HL-60/S4 treated with retinoic acid at 250 ng/mL for 4 days and 3 days (cell line): Measurements from ENCODE around the gene NKD2.
"Not testable (repeated sequence)": the region's sequence is repeated elsewhere in the genome, so short reads cannot be mapped to it uniquely, and the experiment has no call there.

Experiments used
- in situ Hi-C: fragments of 300-500 bp; cut with MboI; formaldehyde crosslinking; loops from 2 replicates; pipeline ENCODE4 v1.7.0; 2022; ENCODE audit warnings: low sequenced_read_pairs

The NKD2 gene

GRCh38 chr5:999032-999501 is 9.5 kb upstream of the NKD2 start:
- in situ Hi-C loops = no loop called here

GRCh38 chr5:999724-1000123 is 8.9 kb upstream of the NKD2 start:
- in situ Hi-C loops = no loop called here

GRCh38 chr5:1000329-1000728 is 8.3 kb upstream of the NKD2 start:
- in situ Hi-C loops = no loop called here

GRCh38 chr5:1000831-1001230 is 7.8 kb upstream of the NKD2 start:
- in situ Hi-C loops = not testable (repeated sequence)

- in situ Hi-C loops = no loop called here
These were observed 7.0 kb upstream of the NKD2 start for GRCh38 chr5:1001406-1002270.

GRCh38 chr5:1002271-1002546 is 6.4 kb upstream of the NKD2 start:
- in situ Hi-C loops = no loop called here

GRCh38 chr5:1002836-1003235 is 5.8 kb upstream of the NKD2 start:
- in situ Hi-C loops = no loop called here

GRCh38 chr5:1003296-1003937 is 5.2 kb upstream of the NKD2 start:
- in situ Hi-C loops = no loop called here

- in situ Hi-C loops = no loop called here
These were observed 3.9 kb upstream of the NKD2 start for GRCh38 chr5:1004461-1005248.

- in situ Hi-C loops = no loop called here
These were observed 3.3 kb upstream of the NKD2 start for GRCh38 chr5:1005249-1005851.

GRCh38 chr5:1005904-1006655 is 2.5 kb upstream of the NKD2 start:
- in situ Hi-C loops = no loop called here

- in situ Hi-C loops = no loop called here
These were observed 1.9 kb upstream of the NKD2 start for GRCh38 chr5:1006656-1007071.

- in situ Hi-C loops = no loop called here
These were observed 1.4 kb upstream of the NKD2 start for GRCh38 chr5:1007221-1007680.

- in situ Hi-C loops = no loop called here
These were observed 736 bp upstream of the NKD2 start for GRCh38 chr5:1007681-1008450.

- in situ Hi-C loops = no loop called here
These were observed 968 bp downstream of the NKD2 start for GRCh38 chr5:1009359-1010180.

- in situ Hi-C loops = no loop called here
These were observed 1.5 kb downstream of the NKD2 start for GRCh38 chr5:1010181-1010510.

- in situ Hi-C loops = no loop called here
These were observed 2.0 kb downstream of the NKD2 start for GRCh38 chr5:1010641-1011046.

- in situ Hi-C loops = no loop called here
These were observed 2.6 kb downstream of the NKD2 start for GRCh38 chr5:1011226-1011631.

- in situ Hi-C loops = no loop called here
These were observed 3.2 kb downstream of the NKD2 start for GRCh38 chr5:1011741-1012312.
